Keratinocyte (primary cell): Measurements from ENCODE around the gene FDXACB1. TPM values are rescaled to one million over a fixed set of nuclear protein-coding genes. Genes with fewer than 3 reads are reported as not detected.

ENCODE experiments used
- DNase-seq: peaks from one replicate; pipeline ENCODE4 v3.0.0-alpha.2; 2011; ENCODE audit warnings: low read depth, missing footprints, low spot score
- FAIRE-seq: peaks from 2 replicates; lab custom pipeline; 2011; peaks lifted over from hg19 to GRCh38; lab: Jason Lieb, UNC
- H2AFZ ChIP-seq: 2 replicates; pipeline ENCODE4 v1.6.0; 2012; ENCODE audit warnings: low read length, control low read depth, inconsistent platforms; ENCODE audit not compliant: control insufficient read depth
- H3K27ac ChIP-seq: 2 replicates; pipeline ENCODE4 v1.5.1; 2011; ENCODE audit warnings: low read length; ENCODE audit not compliant: control insufficient read depth, insufficient read depth
- H3K27me3 ChIP-seq: 3 replicates; pipeline ENCODE4 v1.6.0; 2011; ENCODE audit warnings: low read length; ENCODE audit not compliant: control insufficient read depth, insufficient read depth; ENCODE audit errors: extremely low read depth
- H3K36me3 ChIP-seq, 2 experiments: 2 replicates in 1 of 2; 3 replicates in 1 of 2; pipeline ENCODE4 v1.5.1; 2011; ENCODE audit warnings: low read length in 2 of 2, mild to moderate bottlenecking in 1 of 2; ENCODE audit not compliant: control insufficient read depth in 2 of 2, insufficient read depth in 2 of 2; ENCODE audit errors: extremely low read depth in 1 of 2
- H3K4me1 ChIP-seq: 3 replicates; pipeline ENCODE4 v1.5.1; 2011; ENCODE audit warnings: low read length; ENCODE audit not compliant: control insufficient read depth, insufficient read depth; ENCODE audit errors: extremely low read depth
- H3K4me2 ChIP-seq: 3 replicates; pipeline ENCODE4 v1.6.0; 2011; ENCODE audit warnings: low read depth, low read length; ENCODE audit not compliant: control insufficient read depth, insufficient read depth; ENCODE audit errors: extremely low read depth
- H3K4me3 ChIP-seq, 3 experiments: fragments of 200-600 bp in 1 of 3; sonication (generic) in 1 of 3; 2 replicates in 2 of 3; 3 replicates in 1 of 3; pipeline ENCODE4 v1.5.1; 2011 to 2016; ENCODE audit warnings: low read length in 3 of 3, mild to moderate bottlenecking in 3 of 3, control low read depth in 2 of 3, inconsistent platforms in 1 of 3, low read depth in 1 of 3, mixed read lengths in 1 of 3, mixed run types in 1 of 3, moderate library complexity in 1 of 3; ENCODE audit not compliant: control insufficient read depth in 2 of 3, insufficient read depth in 2 of 3; ENCODE audit errors: extremely low read depth in 1 of 3
- H3K79me2 ChIP-seq: 2 replicates; pipeline ENCODE4 v1.6.0; 2012; ENCODE audit warnings: low read length; ENCODE audit not compliant: control insufficient read depth, insufficient read depth
- H3K9ac ChIP-seq: 3 replicates; pipeline ENCODE4 v1.6.0; 2011; ENCODE audit warnings: low read length; ENCODE audit not compliant: control insufficient read depth, insufficient read depth; ENCODE audit errors: extremely low read depth
- H3K9me1 ChIP-seq: 3 replicates; pipeline ENCODE4 v1.6.0; 2011; ENCODE audit warnings: low read length; ENCODE audit not compliant: control insufficient read depth, insufficient read depth; ENCODE audit errors: extremely low read depth
- H3K9me3 ChIP-seq: 2 replicates; pipeline ENCODE4 v1.5.1; 2012; ENCODE audit warnings: low read depth, low read length; ENCODE audit not compliant: control insufficient read depth
- H4K20me1 ChIP-seq: 3 replicates; pipeline ENCODE4 v1.6.0; 2011; ENCODE audit warnings: low read length; ENCODE audit not compliant: control insufficient read depth, insufficient read depth; ENCODE audit errors: extremely low read depth
- CTCF ChIP-seq, 3 experiments: IDR thresholded peaks in 1 of 3; conservative IDR thresholded peaks in 1 of 3; optimal IDR thresholded peaks in 1 of 3; 2 replicates in 2 of 3; 3 replicates in 1 of 3; pipeline versions ENCODE3 to v1.5.1; 2011; ENCODE audit warnings: low read length in 3 of 3, mild to moderate bottlenecking in 3 of 3, moderate library complexity in 2 of 3, control low read depth in 1 of 3, inconsistent platforms in 1 of 3; ENCODE audit not compliant: insufficient read depth in 2 of 3; ENCODE audit errors: extremely low read depth in 1 of 3
- EZH2 ChIP-seq: IDR thresholded peaks from one replicate; pipeline ENCODE4 v1.6.1; 2012; ENCODE audit warnings: inconsistent platforms, mild to moderate bottlenecking, low read length, moderate library complexity
- dilution Hi-C: fragments of 300-500 bp; cut with MboI; formaldehyde crosslinking; loops from one replicate; pipeline ENCODE4 v1.7.0; 2020; ENCODE audit warnings: low sequenced_read_pairs; ENCODE audit not compliant: extremely low pct_ligation_motif_present
- polyA plus RNA-seq, 5 experiments: library from polyadenylated mRNA; depleted of rRNA in 3 of 5; stranded (reverse) in 3 of 5; stranded (forward) in 1 of 5; unstranded in 1 of 5; fragments of >200 nt; gene quantifications; 1 replicate in 1 of 5; 2 replicates in 3 of 5; 3 replicates in 1 of 5; pipeline versions ENCODE4 v1.2.1 to v1.2.3, GENCODE V29; 2011 to 2012; ENCODE audit warnings: missing spikeins in 2 of 5, low read depth in 1 of 5, low replicate concordance in 1 of 5

FDXACB1 gene
- polyA plus RNA-seq, 1 donor (not counting 4 experiments of a cell fraction or from before 2014, with no cell fraction given), result 2.9 TPM

- no peak for FAIRE-seq
- Histone ChIP-seq H3K9me3 (no peaks in the 10 kb centered on the region), H3K79me2 (no peaks in the 10 kb centered on the region), H4K20me1 (no peaks in the 10 kb centered on the region), H3K9me1 (no peaks in the 10 kb centered on the region), H3K9ac (no peak overlapping the region), H3K27ac (no peak overlapping the region), H3K4me2 (no peak overlapping the region), H3K4me3 (no peak overlapping the region), H3K4me1 (peaks cover 6% of the 10 kb centered on the region), H3K36me3 (no peaks in the 10 kb centered on the region), H3K27me3 (peaks cover 3% of the 10 kb centered on the region), H2AFZ (no peak overlapping the region)
- TF ChIP-seq CTCF (optimal IDR thresholded peaks at IDR 0.05 in 1 of 3, IDR thresholded peaks at IDR 0.05 in 1 of 3, conservative IDR thresholded peaks at IDR 0.05 in 1 of 3; ENCODE audit: extremely low read depth in 1 of 3, insufficient read depth in 2 of 3, low read length in 3 of 3) (no peak), EZH2 (no peak)
- no peak for DNase-seq
- dilution Hi-C loops, result no loop called here
These were observed 27.7 kb upstream of the FDXACB1 start for GRCh38 chr11:111906680-111907079.

- Histone ChIP-seq H3K9me1 (no peaks in the 10 kb centered on the region), H3K27ac (no peak overlapping the region), H3K9me3 (no peaks in the 10 kb centered on the region), H3K36me3 (no peaks in the 10 kb centered on the region), H3K4me1 (no peaks in the 10 kb centered on the region), H3K9ac (no peak overlapping the region), H3K79me2 (no peaks in the 10 kb centered on the region), H3K27me3 (no peaks in the 10 kb centered on the region), H2AFZ (no peak overlapping the region), H3K4me2 (no peak overlapping the region), H4K20me1 (no peaks in the 10 kb centered on the region), H3K4me3 (no peak overlapping the region)
- dilution Hi-C loops, result no loop called here
- no peak for DNase-seq
- no peak for FAIRE-seq
- TF ChIP-seq EZH2 (no peak), CTCF (optimal IDR thresholded peaks at IDR 0.05 in 1 of 3, IDR thresholded peaks at IDR 0.05 in 1 of 3, conservative IDR thresholded peaks at IDR 0.05 in 1 of 3; ENCODE audit: extremely low read depth in 1 of 3, insufficient read depth in 2 of 3, low read length in 3 of 3) (no peak)
These were observed 26.4 kb upstream of the FDXACB1 start for GRCh38 chr11:111905411-111905810.
